Loucy (cell line): ENCODE measurements around the gene TNFSF13.

Experiments used
- H2AFZ ChIP-seq: fragments of 200-600 bp; sonication (generic); 2 replicates; pipeline ENCODE4 v1.6.0; 2016; ENCODE audit warnings: antibody characterized with exemption, mild to moderate bottlenecking, low read length, moderate library complexity
- H3F3A ChIP-seq: fragments of 200-600 bp; 2 replicates; pipeline ENCODE4 v1.6.0; 2016; ENCODE audit warnings: antibody characterized with exemption, low read depth, mild to moderate bottlenecking
- H3K27me3 ChIP-seq: fragments of 200-600 bp; sonication (generic); 2 replicates; pipeline ENCODE4 v1.6.1; 2014; ENCODE audit warnings: low read length, mild to moderate bottlenecking; ENCODE audit not compliant: insufficient read depth, poor library complexity, severe bottlenecking
- H3K36me3 ChIP-seq: fragments of 200-600 bp; sonication (generic); 2 replicates; pipeline ENCODE4 v1.6.1; 2016; ENCODE audit warnings: low read length; ENCODE audit not compliant: insufficient read depth
- H3K4me1 ChIP-seq: fragments of 200-600 bp; sonication (generic); 2 replicates; pipeline ENCODE4 v1.5.1; 2014; ENCODE audit warnings: low read length, mild to moderate bottlenecking; ENCODE audit not compliant: insufficient read depth, poor library complexity, severe bottlenecking
- H3K4me2 ChIP-seq: fragments of 200-600 bp; sonication (generic); 2 replicates; pipeline ENCODE4 v1.6.0; 2014; ENCODE audit warnings: antibody characterized with exemption, low read length, low read depth, mild to moderate bottlenecking; ENCODE audit not compliant: poor library complexity, severe bottlenecking
- H3K4me3 ChIP-seq: fragments of 200-600 bp; sonication (generic); 2 replicates; pipeline ENCODE4 v1.5.1; 2014; ENCODE audit warnings: low read length, mild to moderate bottlenecking, mixed read lengths; ENCODE audit not compliant: poor library complexity, severe bottlenecking
- H3K79me2 ChIP-seq: fragments of 200-600 bp; sonication (generic); 2 replicates; pipeline ENCODE4 v1.6.1; 2014; ENCODE audit warnings: low read length; ENCODE audit not compliant: insufficient read depth
- H3K9ac ChIP-seq: fragments of 200-600 bp; sonication (generic); 2 replicates; pipeline ENCODE4 v1.6.0; 2014; ENCODE audit warnings: mild to moderate bottlenecking, low read depth, low read length, moderate library complexity; ENCODE audit not compliant: poor library complexity, severe bottlenecking
- H3K9me2 ChIP-seq: fragments of 200-600 bp; sonication (generic); replicated peaks from 2 replicates; pipeline ENCODE4 v1.6.1; 2016; ENCODE audit warnings: low read depth, low read length, mixed read lengths
- H3K9me3 ChIP-seq: fragments of 200-600 bp; sonication (generic); 2 replicates; pipeline ENCODE4 v1.6.1; 2014; ENCODE audit warnings: mild to moderate bottlenecking, antibody characterized with exemption, low read length, low read depth; ENCODE audit not compliant: insufficient read depth
- H4K20me1 ChIP-seq: fragments of 200-600 bp; sonication (generic); 2 replicates; pipeline ENCODE4 v1.6.0; 2014; ENCODE audit warnings: antibody characterized with exemption, low read length, mild to moderate bottlenecking; ENCODE audit not compliant: insufficient read depth, poor library complexity, severe bottlenecking
- CTCF ChIP-seq: fragments of 200-600 bp; sonication (generic); conservative IDR thresholded peaks from 2 replicates; pipeline ENCODE4 v1.5.1; 2014; ENCODE audit warnings: mild to moderate bottlenecking, antibody characterized with exemption, low read length
- EZH2phosphoT487 ChIP-seq: fragments of 200-600 bp; IDR thresholded peaks from 2 replicates; pipeline ENCODE4 v1.6.1; 2018; ENCODE audit warnings: antibody characterized with exemption, mild to moderate bottlenecking, moderate library complexity, borderline replicate concordance

The TNFSF13 gene

GRCh38 chr17:7513850-7514419 is 44.6 kb upstream of the TNFSF13 start:
- H3F3A ChIP-seq: peaks cover 9% of the 10 kb centered on the region; the same call in 1 of the 2 replicates
- H3K4me2 ChIP-seq: no peak overlapping the region
- no peaks in the 10 kb centered on the region for H3K79me2 ChIP-seq
- peaks cover 28% of the 10 kb centered on the region for H4K20me1 ChIP-seq
- peaks cover 57% of the 10 kb centered on the region for H3K36me3 ChIP-seq
- H3K27me3 ChIP-seq: no peaks in the 10 kb centered on the region
- no peak overlapping the region for H3K9ac ChIP-seq
- no peaks in the 10 kb centered on the region for H3K4me1 ChIP-seq
- no peak overlapping the region for H2AFZ ChIP-seq
- no peaks in the 10 kb centered on the region for H3K9me2 ChIP-seq
- no peak overlapping the region for H3K4me3 ChIP-seq
- H3K9me3 ChIP-seq: no peaks in the 10 kb centered on the region
- TF ChIP-seq EZH2phosphoT487: no peak
- TF ChIP-seq CTCF: no peak

DNA sequence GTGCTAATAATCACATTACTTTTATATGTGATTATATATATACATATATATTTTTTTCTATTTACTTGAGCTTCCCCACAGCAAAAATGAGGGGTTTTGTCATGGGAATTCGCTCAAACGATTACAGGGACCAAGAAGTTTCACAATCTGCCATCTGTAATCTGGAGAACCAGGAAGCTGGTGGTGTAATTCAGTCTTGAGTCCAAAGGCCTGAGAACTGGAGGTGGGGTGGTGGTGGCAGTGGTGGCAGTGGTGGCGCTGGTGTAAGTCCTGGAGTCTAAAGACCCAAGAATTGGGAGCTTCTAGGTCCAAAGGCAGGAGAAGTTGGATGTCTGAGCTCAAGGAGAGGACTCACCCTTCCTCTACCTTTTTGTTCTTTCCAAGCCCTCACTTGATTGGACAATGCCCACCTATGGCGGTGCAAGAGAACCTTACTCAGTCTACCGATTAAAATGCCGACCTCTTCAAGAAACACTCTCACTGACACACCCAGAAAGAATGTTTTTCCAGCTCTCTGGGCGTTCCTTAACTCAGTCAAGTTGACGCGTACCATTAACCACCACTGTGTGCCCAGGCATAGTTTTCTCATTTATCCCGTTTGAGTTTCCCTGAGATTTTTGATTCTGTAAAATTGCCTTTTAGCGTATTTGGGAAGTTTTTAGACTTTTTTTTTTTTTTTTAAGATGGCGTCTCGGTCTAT is 42.5 kb upstream of the TNFSF13 start:
- no peaks in the 10 kb centered on the region for H3K9me3 ChIP-seq
- no peak overlapping the region for H2AFZ ChIP-seq
- H3K27me3 ChIP-seq: no peaks in the 10 kb centered on the region
- H3K9ac ChIP-seq: no peak overlapping the region
- H3K9me2 ChIP-seq: no peaks in the 10 kb centered on the region
- no peak overlapping the region for H3K4me2 ChIP-seq
- peaks cover 22% of the 10 kb centered on the region for H4K20me1 ChIP-seq
- TF ChIP-seq EZH2phosphoT487: no peak
- no peak for TF ChIP-seq CTCF
- H3K4me3 ChIP-seq: no peak overlapping the region
- H3F3A ChIP-seq: peaks cover 9% of the 10 kb centered on the region; the same call in 1 of the 2 replicates
- H3K36me3 ChIP-seq: peaks cover 36% of the 10 kb centered on the region; the same call in 1 of the 2 replicates
- H3K4me1 ChIP-seq: no peaks in the 10 kb centered on the region
- no peaks in the 10 kb centered on the region for H3K79me2 ChIP-seq

DNA sequence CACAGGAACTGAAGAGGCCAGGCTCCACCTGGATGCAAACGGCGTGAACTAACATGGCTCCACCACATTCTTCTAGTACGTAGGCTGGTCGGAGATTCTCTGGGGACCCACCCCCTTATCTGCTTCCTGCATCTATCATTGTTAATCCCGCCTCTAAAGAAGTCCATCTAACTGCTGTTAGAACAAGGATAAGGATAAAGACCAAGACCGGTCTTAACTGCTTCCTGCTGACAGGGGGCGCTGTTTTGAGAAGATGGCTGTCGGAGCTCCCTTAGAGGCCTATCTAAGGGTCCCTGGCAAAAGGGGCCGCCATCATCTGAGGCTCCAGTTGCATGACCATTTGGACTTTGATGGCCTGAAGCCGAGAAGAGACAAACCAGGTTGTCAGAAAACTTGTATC is 35.5 kb upstream of the TNFSF13 start:
- no peaks in the 10 kb centered on the region for H3K9me2 ChIP-seq
- H3K36me3 ChIP-seq: no peaks in the 10 kb centered on the region
- no peak for TF ChIP-seq EZH2phosphoT487
- TF ChIP-seq CTCF: peak; percentile 73
- H2AFZ ChIP-seq: no peak overlapping the region; the same call in 1 of the 2 replicates
- no peaks in the 10 kb centered on the region for H4K20me1 ChIP-seq
- H3K4me2 ChIP-seq: no peak overlapping the region
- no peak overlapping the region for H3K9ac ChIP-seq
- no peaks in the 10 kb centered on the region for H3K9me3 ChIP-seq
- no peaks in the 10 kb centered on the region for H3K79me2 ChIP-seq
- no peaks in the 10 kb centered on the region for H3F3A ChIP-seq
- no peak overlapping the region for H3K4me3 ChIP-seq
- H3K27me3 ChIP-seq: no peaks in the 10 kb centered on the region
- H3K4me1 ChIP-seq: peaks cover 4% of the 10 kb centered on the region
